ENCODE results near the gene OR1L8.

GRCh38 chr9:122536134-122536533 lies 47.0 kb downstream of the OR1L8 start:
- TF ChIP-seq, protein P1, sequence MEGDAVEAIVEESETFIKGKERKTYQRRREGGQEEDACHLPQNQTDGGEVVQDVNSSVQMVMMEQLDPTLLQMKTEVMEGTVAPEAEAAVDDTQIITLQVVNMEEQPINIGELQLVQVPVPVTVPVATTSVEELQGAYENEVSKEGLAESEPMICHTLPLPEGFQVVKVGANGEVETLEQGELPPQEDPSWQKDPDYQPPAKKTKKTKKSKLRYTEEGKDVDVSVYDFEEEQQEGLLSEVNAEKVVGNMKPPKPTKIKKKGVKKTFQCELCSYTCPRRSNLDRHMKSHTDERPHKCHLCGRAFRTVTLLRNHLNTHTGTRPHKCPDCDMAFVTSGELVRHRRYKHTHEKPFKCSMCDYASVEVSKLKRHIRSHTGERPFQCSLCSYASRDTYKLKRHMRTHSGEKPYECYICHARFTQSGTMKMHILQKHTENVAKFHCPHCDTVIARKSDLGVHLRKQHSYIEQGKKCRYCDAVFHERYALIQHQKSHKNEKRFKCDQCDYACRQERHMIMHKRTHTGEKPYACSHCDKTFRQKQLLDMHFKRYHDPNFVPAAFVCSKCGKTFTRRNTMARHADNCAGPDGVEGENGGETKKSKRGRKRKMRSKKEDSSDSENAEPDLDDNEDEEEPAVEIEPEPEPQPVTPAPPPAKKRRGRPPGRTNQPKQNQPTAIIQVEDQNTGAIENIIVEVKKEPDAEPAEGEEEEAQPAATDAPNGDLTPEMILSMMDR (IDR thresholded peaks at IDR 0.05; ENCODE audit: extremely low read depth in 1 of 2, insufficient read depth in 1 of 2, low read depth in 1 of 2, low read length in 2 of 2), result no peak
- no peak for TF ChIP-seq POLR2A (IDR thresholded peaks at IDR 0.05; ENCODE audit: low read depth, low read length)
- no peak for TF ChIP-seq EZH2 (IDR thresholded peaks at IDR 0.05; ENCODE audit: borderline replicate concordance, low read depth, low read length, severe bottlenecking)
- TF ChIP-seq POLR2AphosphoS5 (IDR thresholded peaks at IDR 0.05; ENCODE audit: insufficient read depth, low read depth, low read length), result no peak
- no peak for TF ChIP-seq MYC (IDR thresholded peaks at IDR 0.05; ENCODE audit: low read depth, low read length)
- no peak for TF ChIP-seq FOS (IDR thresholded peaks at IDR 0.05; ENCODE audit: borderline replicate concordance, insufficient read depth, low read length)
- no peak for TF ChIP-seq MAX (IDR thresholded peaks at IDR 0.05; ENCODE audit: insufficient read depth, insufficient read length)
- no peak for TF ChIP-seq JUN (IDR thresholded peaks at IDR 0.05; ENCODE audit: borderline replicate concordance, insufficient read depth, insufficient read length, low read depth)
- TF ChIP-seq GATA2 (IDR thresholded peaks at IDR 0.05; ENCODE audit: insufficient read depth, insufficient read length, low read depth, low read length), result no peak

Data from endothelial cell of umbilical vein (primary cell).